ENCODE results near the gene HNF4A.

GRCh38 chr20:44402391-44403193 is 47.1 kb downstream of the HNF4A start:
- no peak for TF ChIP-seq CTCF (IDR thresholded peaks at IDR 0.05)
- no peak for TF ChIP-seq POLR2A (IDR thresholded peaks at IDR 0.05)

Measured in uterus (tissue), 2 donors.